NCI-H187 treated with DMSO at 0.1 percent for 48 hours (cell line): ENCODE results near the gene IRF6.

Experiments used
- DNase-seq: peaks from one replicate; lab custom pipeline; 2025; lab: John Stamatoyannopoulos, UW

The IRF6 gene

GRCh38 chr1:209759829-209760359 lies 46.0 kb downstream of the IRF6 start:
- no peak for DNase-seq

DNA sequence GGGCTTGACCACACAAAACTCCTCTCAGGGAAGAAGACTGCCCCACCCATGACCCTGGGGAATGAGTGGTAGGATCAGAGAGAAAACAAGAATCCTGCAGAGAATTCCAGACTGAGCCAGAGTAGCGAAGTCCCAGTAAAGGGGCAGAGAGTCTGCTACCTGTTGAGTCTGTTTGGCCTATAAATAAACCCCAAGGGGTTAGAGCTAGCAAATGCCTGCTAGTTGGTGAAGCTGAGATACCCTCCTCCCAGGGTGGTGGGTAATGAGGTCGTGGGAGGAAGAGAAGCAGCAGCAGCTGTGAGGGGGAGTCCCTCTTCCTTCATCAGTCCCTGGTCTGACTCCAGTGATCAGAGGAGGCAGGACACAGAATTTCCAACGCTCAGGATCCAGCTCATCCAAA lies 47.5 kb downstream of the IRF6 start:
- DNase-seq: no peak

- DNase-seq: no peak
These were observed 49.1 kb downstream of the IRF6 start for GRCh38 chr1:209756615-209757445.

DNA sequence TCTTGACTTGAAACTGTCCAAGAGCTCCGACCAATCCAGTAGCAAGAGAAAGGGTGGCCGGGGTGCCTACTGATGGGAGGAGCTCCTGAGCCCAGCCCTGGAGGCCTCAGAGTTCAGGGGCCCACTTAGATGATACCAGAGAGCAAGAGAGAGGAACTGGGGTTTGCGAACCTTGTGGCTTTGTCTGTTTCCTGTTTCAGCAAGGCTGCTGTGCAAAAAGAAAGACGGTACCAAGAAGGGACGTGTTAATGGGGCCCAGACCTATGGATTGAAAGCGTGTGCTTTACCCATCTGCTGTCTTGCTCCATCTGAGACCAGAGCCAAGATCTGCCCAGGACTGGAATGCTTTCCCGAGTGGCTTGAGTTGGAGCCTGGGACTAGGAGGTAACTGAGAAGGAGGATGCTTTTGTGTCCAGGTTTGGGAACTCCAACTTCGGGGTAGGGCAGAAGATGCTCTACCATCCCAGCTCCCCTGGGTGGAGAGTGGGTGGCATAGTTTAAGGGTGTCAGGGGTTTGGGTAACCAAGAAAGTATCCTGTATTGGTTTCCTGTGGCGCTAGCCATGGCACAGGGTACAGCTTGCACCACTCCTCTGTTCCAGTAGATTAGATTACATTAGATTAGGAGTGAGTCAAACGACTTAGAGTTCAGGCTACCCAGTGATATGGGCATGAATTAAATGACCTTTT lies 49.9 kb downstream of the IRF6 start, which contains the start of gene TRAF3IP3:
TSS of gene TRAF3IP3 (plus strand) at position 128 of the 689 bp plus-strand sequence. CDS start 3,987 bp downstream, outside the sequence.
- no peak for DNase-seq

DNA sequence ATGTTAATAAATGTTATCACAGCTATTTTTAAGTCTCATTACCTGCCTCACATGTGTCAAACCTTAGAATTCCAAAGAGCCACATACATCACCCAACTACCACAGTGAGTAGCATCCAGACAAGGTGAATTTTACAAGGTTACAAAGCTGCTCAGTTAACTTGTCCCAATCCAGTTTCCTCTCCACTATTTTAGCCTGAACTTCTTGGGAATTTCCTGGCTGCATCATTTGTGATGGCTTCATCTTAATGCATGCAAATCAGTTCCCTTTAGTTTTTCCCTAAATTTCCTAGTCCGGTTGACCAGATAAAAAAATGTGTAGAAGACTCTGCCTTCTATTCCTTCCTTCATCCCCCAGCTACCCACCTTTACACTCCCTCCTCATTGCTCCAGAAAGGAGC lies 50.7 kb downstream of the IRF6 start:
- no peak for DNase-seq

- DNase-seq: no peak
These were observed 53.1 kb downstream of the IRF6 start for GRCh38 chr1:209752890-209753289.

GRCh38 chr1:209751627-209752231 lies 54.2 kb downstream of the IRF6 start:
- DNase-seq: no peak

DNA sequence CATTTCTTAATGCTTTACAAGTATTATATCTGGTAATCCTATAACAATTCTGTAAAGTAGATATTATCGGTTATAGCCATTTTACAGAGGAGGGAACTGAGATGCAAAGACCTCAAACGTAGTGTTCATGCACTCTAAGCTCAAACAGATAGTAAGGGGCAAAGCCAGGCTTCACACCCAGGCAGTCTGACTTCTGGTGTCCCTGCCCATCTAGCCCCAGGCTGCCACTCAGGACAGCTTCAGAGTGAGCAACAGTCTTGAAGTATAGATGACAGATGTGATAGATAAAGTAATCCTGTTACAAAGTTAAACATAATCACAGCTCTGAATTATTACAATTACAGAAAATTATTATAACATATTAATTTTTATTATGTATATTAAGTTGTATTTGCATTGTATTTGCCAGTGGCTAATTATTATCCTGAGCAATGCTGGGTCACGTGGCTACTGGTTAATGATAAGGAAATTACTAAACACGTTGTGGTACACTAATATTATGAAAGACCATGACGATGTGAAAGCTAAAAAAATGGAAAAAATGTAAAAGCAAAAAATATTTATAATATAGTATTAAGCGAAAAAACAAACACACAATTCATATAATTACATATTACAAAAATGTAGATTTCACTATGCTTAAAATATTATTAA lies 56.1 kb downstream of the IRF6 start:
- no peak for DNase-seq

- no peak for DNase-seq
These were observed 56.7 kb downstream of the IRF6 start for GRCh38 chr1:209749205-209749604.

DNA sequence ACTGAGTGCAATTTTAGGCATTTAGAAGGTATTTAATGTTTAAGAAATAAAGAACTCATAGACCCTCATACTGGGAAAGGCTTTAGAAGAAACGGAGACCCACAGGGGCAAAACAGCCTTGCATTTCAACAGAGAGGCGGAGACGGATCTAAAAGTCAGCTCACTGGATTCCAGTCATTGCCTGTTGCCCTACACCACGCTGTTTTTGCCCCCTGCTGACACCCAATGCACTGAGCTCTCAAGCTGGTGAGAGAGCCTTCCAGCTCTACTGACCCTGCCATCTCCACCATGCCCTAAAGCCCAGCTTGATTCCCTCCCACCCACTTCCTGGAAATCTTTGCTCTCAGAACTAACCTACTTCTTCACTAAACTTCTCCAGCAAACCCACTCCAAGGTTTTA lies 57.3 kb downstream of the IRF6 start:
- no peak for DNase-seq

DNA sequence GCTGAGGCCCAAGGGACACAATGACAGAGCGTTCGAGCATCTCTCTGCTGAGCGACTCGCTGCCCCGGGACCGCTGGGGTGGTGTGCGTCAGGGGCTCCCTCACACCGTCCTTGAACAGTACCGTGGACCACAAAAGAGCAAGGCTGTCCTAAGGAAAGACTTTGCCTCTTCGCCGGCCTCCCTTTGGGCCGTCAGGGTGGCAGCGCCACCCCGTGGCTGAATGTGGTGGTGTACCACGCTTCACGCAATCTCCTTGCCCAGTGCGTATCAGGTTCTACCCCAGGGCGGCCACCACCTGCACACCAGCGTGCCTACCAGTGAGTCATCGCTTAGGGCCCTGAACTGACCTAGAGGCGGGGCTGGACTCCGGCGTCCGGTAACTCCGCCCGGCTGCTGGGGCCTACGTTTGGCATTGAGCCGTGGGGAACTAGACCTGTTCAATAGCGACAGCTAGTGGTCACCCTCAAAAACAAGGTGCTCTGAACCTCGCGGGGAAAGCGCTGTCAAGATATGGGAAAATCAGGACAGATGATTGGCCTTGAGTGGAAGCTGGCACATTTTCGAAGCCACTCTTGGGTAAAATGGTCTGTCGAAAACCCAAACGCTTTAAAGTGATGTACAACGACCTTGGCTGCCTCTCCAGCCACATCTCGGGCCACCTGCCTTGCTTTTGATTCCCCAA lies 58.2 kb downstream of the IRF6 start:
- DNase-seq: no peak

GRCh38 chr1:209746451-209747165 lies 59.3 kb downstream of the IRF6 start:
- DNase-seq: no peak

- DNase-seq: no peak
These were observed 62.8 kb downstream of the IRF6 start for GRCh38 chr1:209743145-209743482.

DNA sequence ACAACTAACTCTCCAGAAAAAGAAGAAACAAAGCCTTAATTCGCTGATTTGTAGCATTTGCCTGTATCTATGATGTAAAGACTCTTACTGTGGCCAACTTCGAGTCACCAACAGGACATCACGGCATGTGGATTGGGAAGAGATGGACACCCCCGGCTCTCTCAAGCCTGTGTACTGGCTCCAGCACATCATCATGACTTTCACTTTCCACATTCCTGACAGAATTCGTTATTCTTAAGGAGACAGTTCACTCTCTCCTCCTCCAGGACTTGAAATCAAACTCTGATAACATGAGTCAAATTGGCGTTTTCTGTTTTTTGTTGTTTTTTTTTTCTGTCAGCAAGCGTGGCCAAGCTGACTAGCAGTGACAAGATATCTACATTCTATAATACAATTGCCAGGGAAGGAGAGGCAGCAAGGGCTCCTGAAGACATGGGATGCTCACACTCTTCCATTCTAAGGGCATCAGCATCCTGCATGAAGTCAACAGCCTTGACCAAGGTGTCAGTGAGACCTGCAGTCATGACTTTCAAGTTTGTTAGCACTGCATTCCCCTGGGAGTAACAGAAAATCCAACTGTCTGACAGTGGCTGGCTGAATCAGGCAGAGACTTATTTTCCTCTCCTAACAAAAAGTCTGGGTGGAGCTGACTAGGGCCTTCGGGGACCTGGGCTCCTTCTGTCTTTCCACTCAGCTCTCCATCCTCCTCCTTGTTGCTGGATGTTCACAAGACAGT lies 63.4 kb downstream of the IRF6 start:
- DNase-seq: no peak

GRCh38 chr1:209741889-209742288 lies 64.1 kb downstream of the IRF6 start:
- DNase-seq: no peak

DNA sequence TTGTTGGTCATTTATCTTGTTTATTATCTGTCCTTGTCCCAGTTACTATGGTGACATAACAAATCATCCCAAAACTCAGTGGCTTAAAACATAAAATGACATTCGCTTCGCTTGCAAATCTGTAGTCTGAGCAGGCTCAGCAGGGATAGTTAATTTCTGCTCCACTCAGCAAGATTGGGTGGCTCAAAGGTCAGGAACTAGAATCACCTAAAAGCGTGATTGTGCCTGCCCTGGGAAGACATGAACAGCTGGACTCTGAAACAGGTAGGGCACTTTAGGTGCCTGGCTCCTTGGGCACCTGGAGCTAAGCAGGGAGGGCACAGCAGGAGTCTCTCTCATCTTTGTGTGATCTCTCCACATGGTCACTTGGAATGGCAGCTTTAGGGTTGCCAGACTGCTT lies 64.7 kb downstream of the IRF6 start:
- DNase-seq: no peak

DNA sequence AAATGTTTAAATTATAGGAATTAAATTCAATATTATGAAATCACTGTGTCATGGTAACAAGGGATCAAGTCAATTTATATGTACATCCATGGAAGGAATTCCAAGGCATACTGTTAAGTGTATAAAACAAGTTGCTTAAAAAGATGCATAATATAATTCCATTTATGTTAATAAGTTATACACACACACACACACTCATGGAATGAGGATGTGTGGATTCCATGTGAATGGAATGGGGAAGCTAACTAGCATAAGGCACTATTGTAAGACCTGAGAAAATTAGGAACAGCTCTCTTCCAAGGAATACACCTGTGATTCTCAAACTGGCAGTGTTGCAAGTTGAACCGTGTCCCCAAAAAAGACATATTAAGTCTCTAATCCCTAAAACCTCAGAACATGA lies 67.7 kb downstream of the IRF6 start:
- no peak for DNase-seq

- no peak for DNase-seq
These were observed 68.8 kb downstream of the IRF6 start for GRCh38 chr1:209737118-209737505.

- DNase-seq: no peak
These were observed 69.3 kb downstream of the IRF6 start for GRCh38 chr1:209736490-209737117.
